ENCODE results near the gene ANKRD33B. TPM values are rescaled to one million over a fixed set of nuclear protein-coding genes. Genes with fewer than 3 reads are reported as not detected.

ANKRD33B gene
- total and polyA plus RNA-seq, 2 experiments from 2014 or later, result 2.9 to 15.4 TPM

DNA sequence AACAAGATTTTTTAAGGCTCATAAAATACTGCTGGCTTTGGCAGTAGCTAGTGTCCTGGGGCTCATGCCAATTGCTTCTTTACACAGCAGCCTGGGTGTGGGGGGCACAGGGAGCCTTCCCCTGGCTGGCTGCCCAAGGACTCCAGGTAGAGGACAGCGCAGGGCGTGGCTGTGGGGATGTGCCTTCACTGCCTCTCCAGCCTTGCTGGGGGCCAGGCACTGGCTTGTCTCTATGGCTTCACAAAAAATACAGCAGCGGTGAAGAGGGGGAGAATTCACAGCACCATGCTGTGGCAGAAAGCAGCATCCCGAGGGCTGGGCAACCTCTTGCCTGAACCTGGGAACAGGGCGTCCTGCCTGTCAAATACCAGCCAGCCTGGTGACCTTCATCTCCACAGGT is 139.8 kb downstream of the ANKRD33B start (continued):
- TF ChIP-seq, protein P1, sequence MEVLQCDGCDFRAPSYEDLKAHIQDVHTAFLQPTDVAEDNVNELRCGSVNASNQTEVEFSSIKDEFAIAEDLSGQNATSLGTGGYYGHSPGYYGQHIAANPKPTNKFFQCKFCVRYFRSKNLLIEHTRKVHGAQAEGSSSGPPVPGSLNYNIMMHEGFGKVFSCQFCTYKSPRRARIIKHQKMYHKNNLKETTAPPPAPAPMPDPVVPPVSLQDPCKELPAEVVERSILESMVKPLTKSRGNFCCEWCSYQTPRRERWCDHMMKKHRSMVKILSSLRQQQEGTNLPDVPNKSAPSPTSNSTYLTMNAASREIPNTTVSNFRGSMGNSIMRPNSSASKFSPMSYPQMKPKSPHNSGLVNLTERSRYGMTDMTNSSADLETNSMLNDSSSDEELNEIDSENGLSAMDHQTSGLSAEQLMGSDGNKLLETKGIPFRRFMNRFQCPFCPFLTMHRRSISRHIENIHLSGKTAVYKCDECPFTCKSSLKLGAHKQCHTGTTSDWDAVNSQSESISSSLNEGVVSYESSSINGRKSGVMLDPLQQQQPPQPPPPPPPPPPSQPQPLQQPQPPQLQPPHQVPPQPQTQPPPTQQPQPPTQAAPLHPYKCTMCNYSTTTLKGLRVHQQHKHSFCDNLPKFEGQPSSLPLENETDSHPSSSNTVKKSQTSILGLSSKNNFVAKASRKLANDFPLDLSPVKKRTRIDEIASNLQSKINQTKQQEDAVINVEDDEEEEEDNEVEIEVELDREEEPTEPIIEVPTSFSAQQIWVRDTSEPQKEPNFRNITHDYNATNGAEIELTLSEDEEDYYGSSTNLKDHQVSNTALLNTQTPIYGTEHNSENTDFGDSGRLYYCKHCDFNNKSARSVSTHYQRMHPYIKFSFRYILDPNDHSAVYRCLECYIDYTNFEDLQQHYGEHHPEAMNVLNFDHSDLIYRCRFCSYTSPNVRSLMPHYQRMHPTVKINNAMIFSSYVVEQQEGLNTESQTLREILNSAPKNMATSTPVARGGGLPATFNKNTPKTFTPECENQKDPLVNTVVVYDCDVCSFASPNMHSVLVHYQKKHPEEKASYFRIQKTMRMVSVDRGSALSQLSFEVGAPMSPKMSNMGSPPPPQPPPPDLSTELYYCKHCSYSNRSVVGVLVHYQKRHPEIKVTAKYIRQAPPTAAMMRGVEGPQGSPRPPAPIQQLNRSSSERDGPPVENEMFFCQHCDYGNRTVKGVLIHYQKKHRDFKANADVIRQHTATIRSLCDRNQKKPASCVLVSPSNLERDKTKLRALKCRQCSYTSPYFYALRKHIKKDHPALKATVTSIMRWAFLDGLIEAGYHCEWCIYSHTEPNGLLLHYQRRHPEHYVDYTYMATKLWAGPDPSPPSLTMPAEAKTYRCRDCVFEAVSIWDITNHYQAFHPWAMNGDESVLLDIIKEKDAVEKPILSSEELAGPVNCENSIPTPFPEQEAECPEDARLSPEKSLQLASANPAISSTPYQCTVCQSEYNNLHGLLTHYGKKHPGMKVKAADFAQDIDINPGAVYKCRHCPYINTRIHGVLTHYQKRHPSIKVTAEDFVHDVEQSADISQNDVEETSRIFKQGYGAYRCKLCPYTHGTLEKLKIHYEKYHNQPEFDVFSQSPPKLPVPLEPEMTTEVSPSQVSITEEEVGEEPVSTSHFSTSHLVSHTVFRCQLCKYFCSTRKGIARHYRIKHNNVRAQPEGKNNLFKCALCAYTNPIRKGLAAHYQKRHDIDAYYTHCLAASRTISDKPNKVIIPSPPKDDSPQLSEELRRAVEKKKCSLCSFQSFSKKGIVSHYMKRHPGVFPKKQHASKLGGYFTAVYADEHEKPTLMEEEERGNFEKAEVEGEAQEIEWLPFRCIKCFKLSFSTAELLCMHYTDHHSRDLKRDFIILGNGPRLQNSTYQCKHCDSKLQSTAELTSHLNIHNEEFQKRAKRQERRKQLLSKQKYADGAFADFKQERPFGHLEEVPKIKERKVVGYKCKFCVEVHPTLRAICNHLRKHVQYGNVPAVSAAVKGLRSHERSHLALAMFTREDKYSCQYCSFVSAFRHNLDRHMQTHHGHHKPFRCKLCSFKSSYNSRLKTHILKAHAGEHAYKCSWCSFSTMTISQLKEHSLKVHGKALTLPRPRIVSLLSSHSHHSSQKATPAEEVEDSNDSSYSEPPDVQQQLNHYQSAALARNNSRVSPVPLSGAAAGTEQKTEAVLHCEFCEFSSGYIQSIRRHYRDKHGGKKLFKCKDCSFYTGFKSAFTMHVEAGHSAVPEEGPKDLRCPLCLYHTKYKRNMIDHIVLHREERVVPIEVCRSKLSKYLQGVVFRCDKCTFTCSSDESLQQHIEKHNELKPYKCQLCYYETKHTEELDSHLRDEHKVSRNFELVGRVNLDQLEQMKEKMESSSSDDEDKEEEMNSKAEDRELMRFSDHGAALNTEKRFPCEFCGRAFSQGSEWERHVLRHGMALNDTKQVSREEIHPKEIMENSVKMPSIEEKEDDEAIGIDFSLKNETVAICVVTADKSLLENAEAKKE (CRISPR knock-in tag; IDR thresholded peaks at IDR 0.05), result no peak
- TF ChIP-seq STAT1 (IDR thresholded peaks at IDR 0.05; ENCODE audit: unreplicated experiment) (no peak), EZH2 (IDR thresholded peaks at IDR 0.05; ENCODE audit: low read depth, unreplicated experiment) (no peak)

DNA sequence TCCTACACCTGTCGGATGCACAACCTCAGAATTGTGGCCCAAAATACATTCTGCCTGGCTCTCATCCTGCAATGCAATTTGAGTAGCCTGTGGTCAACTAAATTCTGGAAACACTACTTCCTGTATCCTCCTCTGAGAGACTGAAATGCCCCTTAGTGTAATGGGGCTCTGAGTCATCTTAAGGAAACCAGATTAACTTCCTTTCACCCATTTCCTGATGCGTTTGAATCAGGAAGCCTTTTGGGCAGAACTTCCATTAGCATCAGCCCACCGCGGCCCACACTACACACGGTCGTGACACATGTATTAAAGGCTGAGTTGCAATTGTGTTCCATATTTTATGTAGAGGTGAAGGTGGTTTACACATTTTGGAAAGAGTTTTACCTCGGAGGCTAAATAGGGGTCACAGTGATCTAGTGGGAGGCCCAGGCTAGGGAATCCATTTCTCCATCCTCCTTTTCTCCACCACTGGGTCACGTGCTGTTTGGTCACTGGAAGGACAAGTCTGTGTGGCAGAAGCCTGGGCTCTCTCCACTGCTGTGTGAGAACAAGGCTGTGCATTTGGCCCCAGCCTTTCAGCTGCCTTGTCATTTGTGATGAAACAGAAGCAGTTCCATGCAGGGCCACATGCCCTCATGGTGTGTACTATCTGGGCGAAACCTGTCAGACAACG is 141.2 kb downstream of the ANKRD33B start:
- Histone ChIP-seq H4K20me1 (replicated peaks; ENCODE audit: insufficient read depth) (peaks cover 6% of the 10 kb centered on the region), H3K9me2 (ENCODE audit: insufficient read depth) (no peaks in the 10 kb centered on the region), H3K4me3 (no peak overlapping the region), H3F3A (replicated peaks; ENCODE audit: low read depth) (no peaks in the 10 kb centered on the region), H3K36me3 (ENCODE audit: insufficient read depth) (no peaks in the 10 kb centered on the region), H3K79me2 (replicated peaks; ENCODE audit: insufficient read depth) (no peaks in the 10 kb centered on the region; the same call in 1 of the 2 replicates), H3K4me1 (ENCODE audit: insufficient read depth) (peaks cover 18% of the 10 kb centered on the region), H3K27ac (ENCODE audit: low read depth) (no peak overlapping the region), H3K4me2 (no peak overlapping the region), H3K27me3 (ENCODE audit: insufficient read depth) (no peaks in the 10 kb centered on the region), H2AFZ (no peak overlapping the region)
- no peaks in the 10 kb centered on the region for H3K9me3 Mint-ChIP-seq
- no peak overlapping the region for H3K4me3 Mint-ChIP-seq
- ATAC-seq (no peak), DNase-seq (ENCODE audit: low spot score) (no peak)
- H3K4me1 Mint-ChIP-seq, result peaks cover 49% of the 10 kb centered on the region
- no peak overlapping the region for H3K27ac Mint-ChIP-seq
- H3K36me3 Mint-ChIP-seq (ENCODE audit: low read depth), result no peaks in the 10 kb centered on the region
- TF ChIP-seq, protein P1 (CRISPR knock-in tag; IDR thresholded peaks at IDR 0.05), result no peak
- TF ChIP-seq ZNF331 (CRISPR knock-in tag; IDR thresholded peaks at IDR 0.05; ENCODE audit: low read depth) (no peak), JUNB (IDR thresholded peaks at IDR 0.05; ENCODE audit: unreplicated experiment) (no peak), POLR2AphosphoS5 (IDR thresholded peaks at IDR 0.05; ENCODE audit: low read depth) (no peak), EZH2phosphoT487 (IDR thresholded peaks at IDR 0.05; ENCODE audit: unreplicated experiment) (no peak)
- H3K27me3 Mint-ChIP-seq (ENCODE audit: insufficient read depth, low read depth, poor library complexity), result peaks cover 16% of the 10 kb centered on the region

All from GM23338 (cell line).